HEK293 (cell line): Measurements from ENCODE around the gene SNRPD3.

Experiments used
- BCL11A ChIP-seq: fragments of 450-650 bp; formaldehyde crosslinking; IDR thresholded peaks from 2 replicates; pipeline ENCODE4 v1.5.1; 2016; ENCODE audit warnings: low read depth, missing biosample characterization, missing genetic modification characterization
- GLI4 ChIP-seq: fragments of 450-650 bp; formaldehyde crosslinking; IDR thresholded peaks from 2 replicates; pipeline ENCODE4 v1.5.1; 2016; ENCODE audit warnings: missing biosample characterization, missing genetic modification characterization
- GLIS1 ChIP-seq: fragments of 450-650 bp; formaldehyde crosslinking; IDR thresholded peaks from 2 replicates; pipeline ENCODE4 v1.5.1; 2016; ENCODE audit warnings: missing biosample characterization, missing genetic modification characterization
- IKZF3 ChIP-seq: fragments of 450-650 bp; IDR thresholded peaks from 2 replicates; pipeline ENCODE4 v1.5.0; 2018; ENCODE audit warnings: missing biosample characterization, mild to moderate bottlenecking, missing genetic modification characterization, moderate library complexity
- MZF1 ChIP-seq: fragments of 450-650 bp; formaldehyde crosslinking; IDR thresholded peaks from 2 replicates; pipeline ENCODE4 v1.5.1; 2017; ENCODE audit warnings: missing biosample characterization, missing genetic modification characterization, borderline replicate concordance
- SCRT1 ChIP-seq: fragments of 450-650 bp; formaldehyde crosslinking; IDR thresholded peaks from 2 replicates; pipeline ENCODE4 v1.5.1; 2016; ENCODE audit warnings: missing biosample characterization, missing genetic modification characterization, borderline replicate concordance
- ZBTB8A ChIP-seq: fragments of 450-650 bp; formaldehyde crosslinking; IDR thresholded peaks from 2 replicates; pipeline ENCODE4 v1.5.1; 2016; ENCODE audit warnings: missing biosample characterization, missing genetic modification characterization
- ZNF202 ChIP-seq: fragments of 450-650 bp; formaldehyde crosslinking; IDR thresholded peaks from 2 replicates; pipeline ENCODE4 v1.5.1; 2016; ENCODE audit warnings: missing biosample characterization, missing genetic modification characterization, borderline replicate concordance
- ZNF561 ChIP-seq: fragments of 450-650 bp; IDR thresholded peaks from 2 replicates; pipeline ENCODE4 v1.5.1; 2018; ENCODE audit warnings: missing biosample characterization, missing genetic modification characterization, borderline replicate concordance
- ZNF791 ChIP-seq: fragments of 450-650 bp; formaldehyde crosslinking; IDR thresholded peaks from 2 replicates; pipeline ENCODE4 v1.5.1; 2016; ENCODE audit warnings: missing biosample characterization, missing genetic modification characterization
- ZNF792 ChIP-seq: fragments of 450-650 bp; formaldehyde crosslinking; IDR thresholded peaks from 2 replicates; pipeline ENCODE4 v1.5.1; 2016; ENCODE audit warnings: missing biosample characterization, missing genetic modification characterization
- TF ChIP-seq, protein P1 (sequence below): fragments of 450-650 bp; formaldehyde crosslinking; IDR thresholded peaks from 2 replicates; pipeline ENCODE4 v1.5.1; 2016; ENCODE audit warnings: missing biosample characterization, missing genetic modification characterization
- TF ChIP-seq, protein P2 (sequence below): fragments of 450-650 bp; formaldehyde crosslinking; IDR thresholded peaks from 2 replicates; pipeline ENCODE4 v1.5.1; 2016; ENCODE audit warnings: missing biosample characterization, missing genetic modification characterization
- TF ChIP-seq, protein P3 (sequence below): fragments of 450-650 bp; formaldehyde crosslinking; IDR thresholded peaks from 2 replicates; pipeline ENCODE4 v1.5.1; 2016; ENCODE audit warnings: missing biosample characterization, missing genetic modification characterization
- TF ChIP-seq, protein P4 (sequence below): fragments of 450-650 bp; formaldehyde crosslinking; IDR thresholded peaks from 2 replicates; pipeline ENCODE4 v1.5.1; 2016; ENCODE audit warnings: missing biosample characterization, missing genetic modification characterization
- TF ChIP-seq, protein P5 (sequence below): fragments of 450-650 bp; formaldehyde crosslinking; IDR thresholded peaks from 2 replicates; pipeline ENCODE4 v1.5.1; 2016; ENCODE audit warnings: missing biosample characterization, missing genetic modification characterization, low read depth
- TF ChIP-seq, protein P6 (sequence below): fragments of 450-650 bp; formaldehyde crosslinking; IDR thresholded peaks from 2 replicates; pipeline ENCODE4 v1.5.1; 2016; ENCODE audit warnings: missing biosample characterization, missing genetic modification characterization
- TF ChIP-seq, protein P7 (sequence below): fragments of 450-650 bp; formaldehyde crosslinking; IDR thresholded peaks from 2 replicates; pipeline ENCODE4 v1.5.1; 2016; ENCODE audit warnings: missing biosample characterization, missing genetic modification characterization
- TF ChIP-seq, protein P8 (sequence below): fragments of 450-650 bp; formaldehyde crosslinking; IDR thresholded peaks from 2 replicates; pipeline ENCODE4 v1.5.1; 2016; ENCODE audit warnings: missing biosample characterization, missing genetic modification characterization

The SNRPD3 gene

DNA sequence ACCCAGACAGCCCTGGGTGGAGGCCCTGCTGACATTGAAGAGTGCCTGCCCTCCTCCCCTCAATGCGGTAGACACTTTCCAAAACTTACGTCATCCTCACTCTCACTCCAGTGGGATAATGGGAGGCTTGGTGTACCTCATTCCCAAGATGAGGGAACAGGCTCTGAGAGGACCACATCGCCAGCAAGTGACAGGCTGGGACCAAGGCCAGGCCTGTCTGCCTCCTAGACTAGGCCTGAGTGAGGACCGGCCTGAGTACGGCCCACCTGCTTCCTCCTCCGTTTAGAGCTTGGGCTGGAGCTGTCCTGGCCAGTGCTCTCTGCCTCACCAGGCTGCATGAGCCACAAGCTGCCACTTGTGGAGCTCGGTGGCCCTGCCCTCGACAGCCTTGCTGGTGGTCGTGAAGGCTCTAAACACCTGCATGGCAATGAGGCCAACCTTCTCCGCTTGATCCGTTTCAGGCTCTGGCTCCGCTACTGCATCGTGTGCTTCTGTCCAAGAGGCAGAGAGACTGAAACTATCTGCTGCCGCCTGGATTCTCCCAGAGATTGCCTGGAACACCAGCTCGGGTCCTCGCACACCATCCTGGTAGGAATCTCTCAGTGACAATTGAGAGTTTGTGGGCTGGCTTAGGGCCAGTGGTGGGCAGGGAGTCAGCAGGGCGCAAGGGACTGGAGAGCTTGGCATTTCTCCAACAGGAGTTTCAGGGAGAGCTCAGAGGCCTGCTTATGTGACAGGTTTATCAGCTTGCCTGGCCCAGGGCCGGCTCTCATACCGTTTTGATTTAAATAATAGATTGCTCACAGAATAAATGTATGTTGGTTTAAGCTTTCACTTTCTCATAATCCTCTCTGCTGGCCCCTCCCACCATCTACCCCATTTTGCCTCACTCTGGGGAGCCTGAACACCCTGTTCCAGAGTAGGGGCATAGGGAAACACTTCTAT, 27.7 kb downstream of the SNRPD3 start (continued):
- TF ChIP-seq, protein P1, sequence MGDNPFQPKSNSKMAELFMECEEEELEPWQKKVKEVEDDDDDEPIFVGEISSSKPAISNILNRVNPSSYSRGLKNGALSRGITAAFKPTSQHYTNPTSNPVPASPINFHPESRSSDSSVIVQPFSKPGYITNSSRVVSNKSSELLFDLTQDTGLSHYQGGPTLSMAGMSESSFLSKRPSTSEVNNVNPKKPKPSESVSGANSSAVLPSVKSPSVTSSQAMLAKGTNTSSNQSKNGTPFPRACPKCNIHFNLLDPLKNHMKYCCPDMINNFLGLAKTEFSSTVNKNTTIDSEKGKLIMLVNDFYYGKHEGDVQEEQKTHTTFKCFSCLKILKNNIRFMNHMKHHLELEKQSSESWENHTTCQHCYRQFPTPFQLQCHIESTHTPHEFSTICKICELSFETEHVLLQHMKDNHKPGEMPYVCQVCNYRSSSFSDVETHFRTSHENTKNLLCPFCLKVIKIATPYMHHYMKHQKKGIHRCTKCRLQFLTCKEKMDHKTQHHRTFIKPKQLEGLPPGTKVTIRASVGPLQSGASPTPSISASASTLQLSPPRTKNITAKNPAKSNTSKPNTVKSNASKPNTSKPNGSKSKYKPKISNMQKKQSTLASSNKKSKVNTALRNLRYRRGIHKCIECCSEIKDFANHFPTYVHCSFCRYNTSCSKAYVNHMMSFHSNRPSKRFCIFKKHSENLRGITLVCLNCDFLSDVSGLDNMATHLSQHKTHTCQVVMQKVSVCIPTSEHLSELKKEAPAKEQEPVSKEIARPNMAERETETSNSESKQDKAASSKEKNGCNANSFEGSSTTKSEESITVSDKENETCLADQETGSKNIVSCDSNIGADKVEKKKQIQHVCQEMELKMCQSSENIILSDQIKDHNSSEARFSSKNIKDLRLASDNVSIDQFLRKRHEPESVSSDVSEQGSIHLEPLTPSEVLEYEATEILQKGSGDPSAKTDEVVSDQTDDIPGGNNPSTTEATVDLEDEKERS (tag by site-specific recombination) = no peak
- TF ChIP-seq, protein P2, sequence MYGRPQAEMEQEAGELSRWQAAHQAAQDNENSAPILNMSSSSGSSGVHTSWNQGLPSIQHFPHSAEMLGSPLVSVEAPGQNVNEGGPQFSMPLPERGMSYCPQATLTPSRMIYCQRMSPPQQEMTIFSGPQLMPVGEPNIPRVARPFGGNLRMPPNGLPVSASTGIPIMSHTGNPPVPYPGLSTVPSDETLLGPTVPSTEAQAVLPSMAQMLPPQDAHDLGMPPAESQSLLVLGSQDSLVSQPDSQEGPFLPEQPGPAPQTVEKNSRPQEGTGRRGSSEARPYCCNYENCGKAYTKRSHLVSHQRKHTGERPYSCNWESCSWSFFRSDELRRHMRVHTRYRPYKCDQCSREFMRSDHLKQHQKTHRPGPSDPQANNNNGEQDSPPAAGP = peak; percentile 2; the same call in 1 of the 2 replicates
- peak; percentile 30; the same call in 1 of the 2 replicates for TF ChIP-seq ZNF561 (tag by site-specific recombination)
- TF ChIP-seq ZNF791 (tag by site-specific recombination) = no peak
- TF ChIP-seq, protein P3, sequence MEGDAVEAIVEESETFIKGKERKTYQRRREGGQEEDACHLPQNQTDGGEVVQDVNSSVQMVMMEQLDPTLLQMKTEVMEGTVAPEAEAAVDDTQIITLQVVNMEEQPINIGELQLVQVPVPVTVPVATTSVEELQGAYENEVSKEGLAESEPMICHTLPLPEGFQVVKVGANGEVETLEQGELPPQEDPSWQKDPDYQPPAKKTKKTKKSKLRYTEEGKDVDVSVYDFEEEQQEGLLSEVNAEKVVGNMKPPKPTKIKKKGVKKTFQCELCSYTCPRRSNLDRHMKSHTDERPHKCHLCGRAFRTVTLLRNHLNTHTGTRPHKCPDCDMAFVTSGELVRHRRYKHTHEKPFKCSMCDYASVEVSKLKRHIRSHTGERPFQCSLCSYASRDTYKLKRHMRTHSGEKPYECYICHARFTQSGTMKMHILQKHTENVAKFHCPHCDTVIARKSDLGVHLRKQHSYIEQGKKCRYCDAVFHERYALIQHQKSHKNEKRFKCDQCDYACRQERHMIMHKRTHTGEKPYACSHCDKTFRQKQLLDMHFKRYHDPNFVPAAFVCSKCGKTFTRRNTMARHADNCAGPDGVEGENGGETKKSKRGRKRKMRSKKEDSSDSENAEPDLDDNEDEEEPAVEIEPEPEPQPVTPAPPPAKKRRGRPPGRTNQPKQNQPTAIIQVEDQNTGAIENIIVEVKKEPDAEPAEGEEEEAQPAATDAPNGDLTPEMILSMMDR = peak; percentile 18; the same call in 1 of the 2 replicates
- TF ChIP-seq ZNF202 = no peak
- TF ChIP-seq IKZF3 = peak; percentile 68; the same call in 1 of the 2 replicates
- TF ChIP-seq MZF1 (tag by site-specific recombination) = 0 out of 2 replicates have a peak, but pooled peaks have one; percentile 10
- TF ChIP-seq, protein P4, sequence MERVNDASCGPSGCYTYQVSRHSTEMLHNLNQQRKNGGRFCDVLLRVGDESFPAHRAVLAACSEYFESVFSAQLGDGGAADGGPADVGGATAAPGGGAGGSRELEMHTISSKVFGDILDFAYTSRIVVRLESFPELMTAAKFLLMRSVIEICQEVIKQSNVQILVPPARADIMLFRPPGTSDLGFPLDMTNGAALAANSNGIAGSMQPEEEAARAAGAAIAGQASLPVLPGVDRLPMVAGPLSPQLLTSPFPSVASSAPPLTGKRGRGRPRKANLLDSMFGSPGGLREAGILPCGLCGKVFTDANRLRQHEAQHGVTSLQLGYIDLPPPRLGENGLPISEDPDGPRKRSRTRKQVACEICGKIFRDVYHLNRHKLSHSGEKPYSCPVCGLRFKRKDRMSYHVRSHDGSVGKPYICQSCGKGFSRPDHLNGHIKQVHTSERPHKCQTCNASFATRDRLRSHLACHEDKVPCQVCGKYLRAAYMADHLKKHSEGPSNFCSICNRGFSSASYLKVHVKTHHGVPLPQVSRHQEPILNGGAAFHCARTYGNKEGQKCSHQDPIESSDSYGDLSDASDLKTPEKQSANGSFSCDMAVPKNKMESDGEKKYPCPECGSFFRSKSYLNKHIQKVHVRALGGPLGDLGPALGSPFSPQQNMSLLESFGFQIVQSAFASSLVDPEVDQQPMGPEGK = peak; percentile 23; the same call in 1 of the 2 replicates
- TF ChIP-seq SCRT1 (tag by site-specific recombination) = peak; percentile 97
- TF ChIP-seq, protein P5, sequence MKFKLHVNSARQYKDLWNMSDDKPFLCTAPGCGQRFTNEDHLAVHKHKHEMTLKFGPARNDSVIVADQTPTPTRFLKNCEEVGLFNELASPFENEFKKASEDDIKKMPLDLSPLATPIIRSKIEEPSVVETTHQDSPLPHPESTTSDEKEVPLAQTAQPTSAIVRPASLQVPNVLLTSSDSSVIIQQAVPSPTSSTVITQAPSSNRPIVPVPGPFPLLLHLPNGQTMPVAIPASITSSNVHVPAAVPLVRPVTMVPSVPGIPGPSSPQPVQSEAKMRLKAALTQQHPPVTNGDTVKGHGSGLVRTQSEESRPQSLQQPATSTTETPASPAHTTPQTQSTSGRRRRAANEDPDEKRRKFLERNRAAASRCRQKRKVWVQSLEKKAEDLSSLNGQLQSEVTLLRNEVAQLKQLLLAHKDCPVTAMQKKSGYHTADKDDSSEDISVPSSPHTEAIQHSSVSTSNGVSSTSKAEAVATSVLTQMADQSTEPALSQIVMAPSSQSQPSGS = 0 out of 2 replicates have a peak, but pooled peaks have one; percentile 61
- TF ChIP-seq, protein P6, sequence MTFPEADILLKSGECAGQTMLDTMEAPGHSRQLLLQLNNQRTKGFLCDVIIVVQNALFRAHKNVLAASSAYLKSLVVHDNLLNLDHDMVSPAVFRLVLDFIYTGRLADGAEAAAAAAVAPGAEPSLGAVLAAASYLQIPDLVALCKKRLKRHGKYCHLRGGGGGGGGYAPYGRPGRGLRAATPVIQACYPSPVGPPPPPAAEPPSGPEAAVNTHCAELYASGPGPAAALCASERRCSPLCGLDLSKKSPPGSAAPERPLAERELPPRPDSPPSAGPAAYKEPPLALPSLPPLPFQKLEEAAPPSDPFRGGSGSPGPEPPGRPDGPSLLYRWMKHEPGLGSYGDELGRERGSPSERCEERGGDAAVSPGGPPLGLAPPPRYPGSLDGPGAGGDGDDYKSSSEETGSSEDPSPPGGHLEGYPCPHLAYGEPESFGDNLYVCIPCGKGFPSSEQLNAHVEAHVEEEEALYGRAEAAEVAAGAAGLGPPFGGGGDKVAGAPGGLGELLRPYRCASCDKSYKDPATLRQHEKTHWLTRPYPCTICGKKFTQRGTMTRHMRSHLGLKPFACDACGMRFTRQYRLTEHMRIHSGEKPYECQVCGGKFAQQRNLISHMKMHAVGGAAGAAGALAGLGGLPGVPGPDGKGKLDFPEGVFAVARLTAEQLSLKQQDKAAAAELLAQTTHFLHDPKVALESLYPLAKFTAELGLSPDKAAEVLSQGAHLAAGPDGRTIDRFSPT = no peak
- no peak for TF ChIP-seq BCL11A (tag by site-specific recombination)
- no peak for TF ChIP-seq ZNF792 (tag by site-specific recombination)
- TF ChIP-seq GLI4 (tag by site-specific recombination) = no peak
- peak; percentile 74 for TF ChIP-seq GLIS1 (tag by site-specific recombination)
- TF ChIP-seq, protein P7, sequence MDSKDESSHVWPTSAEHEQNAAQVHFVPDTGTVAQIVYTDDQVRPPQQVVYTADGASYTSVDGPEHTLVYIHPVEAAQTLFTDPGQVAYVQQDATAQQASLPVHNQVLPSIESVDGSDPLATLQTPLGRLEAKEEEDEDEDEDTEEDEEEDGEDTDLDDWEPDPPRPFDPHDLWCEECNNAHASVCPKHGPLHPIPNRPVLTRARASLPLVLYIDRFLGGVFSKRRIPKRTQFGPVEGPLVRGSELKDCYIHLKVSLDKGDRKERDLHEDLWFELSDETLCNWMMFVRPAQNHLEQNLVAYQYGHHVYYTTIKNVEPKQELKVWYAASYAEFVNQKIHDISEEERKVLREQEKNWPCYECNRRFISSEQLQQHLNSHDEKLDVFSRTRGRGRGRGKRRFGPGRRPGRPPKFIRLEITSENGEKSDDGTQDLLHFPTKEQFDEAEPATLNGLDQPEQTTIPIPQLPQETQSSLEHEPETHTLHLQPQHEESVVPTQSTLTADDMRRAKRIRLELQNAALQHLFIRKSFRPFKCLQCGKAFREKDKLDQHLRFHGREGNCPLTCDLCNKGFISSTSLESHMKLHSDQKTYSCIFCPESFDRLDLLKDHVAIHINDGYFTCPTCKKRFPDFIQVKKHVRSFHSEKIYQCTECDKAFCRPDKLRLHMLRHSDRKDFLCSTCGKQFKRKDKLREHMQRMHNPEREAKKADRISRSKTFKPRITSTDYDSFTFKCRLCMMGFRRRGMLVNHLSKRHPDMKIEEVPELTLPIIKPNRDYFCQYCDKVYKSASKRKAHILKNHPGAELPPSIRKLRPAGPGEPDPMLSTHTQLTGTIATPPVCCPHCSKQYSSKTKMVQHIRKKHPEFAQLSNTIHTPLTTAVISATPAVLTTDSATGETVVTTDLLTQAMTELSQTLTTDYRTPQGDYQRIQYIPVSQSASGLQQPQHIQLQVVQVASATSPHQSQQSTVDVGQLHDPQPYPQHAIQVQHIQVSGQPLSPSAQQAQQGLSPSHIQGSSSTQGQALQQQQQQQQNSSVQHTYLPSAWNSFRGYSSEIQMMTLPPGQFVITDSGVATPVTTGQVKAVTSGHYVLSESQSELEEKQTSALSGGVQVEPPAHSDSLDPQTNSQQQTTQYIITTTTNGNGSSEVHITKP (tag by site-specific recombination) = peak; percentile 13
- peak; percentile 61 for TF ChIP-seq ZBTB8A (tag by site-specific recombination)
- TF ChIP-seq, protein P8, sequence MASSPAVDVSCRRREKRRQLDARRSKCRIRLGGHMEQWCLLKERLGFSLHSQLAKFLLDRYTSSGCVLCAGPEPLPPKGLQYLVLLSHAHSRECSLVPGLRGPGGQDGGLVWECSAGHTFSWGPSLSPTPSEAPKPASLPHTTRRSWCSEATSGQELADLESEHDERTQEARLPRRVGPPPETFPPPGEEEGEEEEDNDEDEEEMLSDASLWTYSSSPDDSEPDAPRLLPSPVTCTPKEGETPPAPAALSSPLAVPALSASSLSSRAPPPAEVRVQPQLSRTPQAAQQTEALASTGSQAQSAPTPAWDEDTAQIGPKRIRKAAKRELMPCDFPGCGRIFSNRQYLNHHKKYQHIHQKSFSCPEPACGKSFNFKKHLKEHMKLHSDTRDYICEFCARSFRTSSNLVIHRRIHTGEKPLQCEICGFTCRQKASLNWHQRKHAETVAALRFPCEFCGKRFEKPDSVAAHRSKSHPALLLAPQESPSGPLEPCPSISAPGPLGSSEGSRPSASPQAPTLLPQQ (tag by site-specific recombination) = 0 out of 2 replicates have a peak, but pooled peaks have one; percentile 31
